NB4 (cell line): ENCODE results near the gene R3HDM1.

Experiments used
- POLR2A ChIP-seq: IDR thresholded peaks from 2 replicates; pipeline ENCODE4 v1.6.1; 2011; ENCODE audit warnings: mild to moderate bottlenecking; ENCODE audit not compliant: insufficient read length; ENCODE audit errors: extremely low read depth
- TF ChIP-seq, protein P1 (sequence below): IDR thresholded peaks from one replicate; pipeline ENCODE4 v1.5.1; 2012; ENCODE audit warnings: low read depth, low read length

GRCh38 chr2:135590619-135591260 is 59.5 kb downstream of the R3HDM1 start:
- TF ChIP-seq, protein P1, sequence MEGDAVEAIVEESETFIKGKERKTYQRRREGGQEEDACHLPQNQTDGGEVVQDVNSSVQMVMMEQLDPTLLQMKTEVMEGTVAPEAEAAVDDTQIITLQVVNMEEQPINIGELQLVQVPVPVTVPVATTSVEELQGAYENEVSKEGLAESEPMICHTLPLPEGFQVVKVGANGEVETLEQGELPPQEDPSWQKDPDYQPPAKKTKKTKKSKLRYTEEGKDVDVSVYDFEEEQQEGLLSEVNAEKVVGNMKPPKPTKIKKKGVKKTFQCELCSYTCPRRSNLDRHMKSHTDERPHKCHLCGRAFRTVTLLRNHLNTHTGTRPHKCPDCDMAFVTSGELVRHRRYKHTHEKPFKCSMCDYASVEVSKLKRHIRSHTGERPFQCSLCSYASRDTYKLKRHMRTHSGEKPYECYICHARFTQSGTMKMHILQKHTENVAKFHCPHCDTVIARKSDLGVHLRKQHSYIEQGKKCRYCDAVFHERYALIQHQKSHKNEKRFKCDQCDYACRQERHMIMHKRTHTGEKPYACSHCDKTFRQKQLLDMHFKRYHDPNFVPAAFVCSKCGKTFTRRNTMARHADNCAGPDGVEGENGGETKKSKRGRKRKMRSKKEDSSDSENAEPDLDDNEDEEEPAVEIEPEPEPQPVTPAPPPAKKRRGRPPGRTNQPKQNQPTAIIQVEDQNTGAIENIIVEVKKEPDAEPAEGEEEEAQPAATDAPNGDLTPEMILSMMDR: no peak
- no peak for TF ChIP-seq POLR2A
